VCaP (cell line): Measurements from ENCODE around the gene RASA2.

Experiments used
- H3K27ac ChIP-seq: fragments of 450-650 bp; 2 replicates; pipeline ENCODE4 v1.5.1; 2017
- CTCF ChIP-seq: fragments of 450-650 bp; conservative IDR thresholded peaks from 2 replicates; pipeline ENCODE4 v1.5.1; 2017; ENCODE audit warnings: mild to moderate bottlenecking, moderate library complexity

RASA2 gene

GRCh38 chr3:141649871-141650270, 163.0 kb downstream of the RASA2 start:
- TF ChIP-seq CTCF: no peak
- no peak overlapping the region for H3K27ac ChIP-seq

GRCh38 chr3:141650783-141651182, 164.0 kb downstream of the RASA2 start:
- no peak for TF ChIP-seq CTCF
- H3K27ac ChIP-seq: no peak overlapping the region

GRCh38 chr3:141651409-141651808, 164.6 kb downstream of the RASA2 start:
- no peak overlapping the region; the same call in 1 of the 2 replicates for H3K27ac ChIP-seq
- no peak for TF ChIP-seq CTCF

- H3K27ac ChIP-seq: no peak overlapping the region
- no peak for TF ChIP-seq CTCF
Observed at GRCh38 chr3:141652349-141652748, 165.5 kb downstream of the RASA2 start.

GRCh38 chr3:141653847-141654246, 167.0 kb downstream of the RASA2 start:
- H3K27ac ChIP-seq: no peak overlapping the region
- TF ChIP-seq CTCF: no peak

GRCh38 chr3:141655801-141656200, 169.0 kb downstream of the RASA2 start:
- no peak for TF ChIP-seq CTCF
- H3K27ac ChIP-seq: no peak overlapping the region

- TF ChIP-seq CTCF: no peak
Observed at GRCh38 chr3:141656771-141657170, 169.9 kb downstream of the RASA2 start.

GRCh38 chr3:141657516-141657915, 170.7 kb downstream of the RASA2 start:
- no peak for TF ChIP-seq CTCF
- no peak overlapping the region for H3K27ac ChIP-seq

More at GRCh38 chr3:141656771-141657170, 169.9 kb downstream of the RASA2 start:
- H3K27ac ChIP-seq: no peak overlapping the region
